IPS-18c (cell line): Measurements from ENCODE around the gene ANKS1A.
"Not testable (repeated sequence)": the region's sequence is repeated elsewhere in the genome, so short reads cannot be mapped to it uniquely, and the experiment has no call there.

Experiments
- H3K4me3 ChIP-seq: 2 replicates; pipeline ENCODE4 v1.7.0; 2013; ENCODE audit warnings: low read depth, mild to moderate bottlenecking, low read length, moderate library complexity; ENCODE audit not compliant: insufficient read depth
- H3K9me3 ChIP-seq: one replicate; pipeline ENCODE4 v1.6.1; 2013; ENCODE audit warnings: mild to moderate bottlenecking, low read length, moderate library complexity; ENCODE audit not compliant: control insufficient read depth, insufficient read depth

ANKS1A gene

DNA sequence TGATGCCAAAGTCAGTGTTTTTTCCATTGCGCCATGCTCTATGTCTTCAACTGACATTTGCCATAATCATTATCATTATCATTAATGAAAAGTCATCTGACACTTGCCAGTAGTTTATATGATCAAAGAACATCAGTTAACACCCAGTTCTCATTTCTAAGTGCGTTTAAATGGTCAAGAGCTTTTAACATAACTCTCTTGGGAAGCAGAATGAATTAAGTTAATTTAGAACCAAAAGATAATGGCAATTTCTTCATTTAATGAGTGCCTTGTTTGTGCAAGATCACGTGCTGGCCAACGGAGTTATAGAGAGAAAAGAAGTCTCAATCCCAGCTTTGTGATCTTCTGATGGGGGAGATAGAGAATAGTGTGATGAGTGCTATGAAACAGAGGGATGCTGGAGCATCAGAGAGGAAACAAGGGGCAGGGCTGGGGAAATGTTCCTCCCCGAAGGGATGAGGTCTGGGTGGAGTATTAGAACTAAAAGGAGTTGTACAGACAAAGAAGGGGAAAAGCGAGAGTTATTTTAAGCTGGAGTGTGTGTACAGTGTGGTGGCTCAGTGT lies 20.3 kb downstream of the ANKS1A start:
- Histone ChIP-seq H3K9me3 (no peaks in the 10 kb centered on the region), H3K4me3 (no peak overlapping the region)

DNA sequence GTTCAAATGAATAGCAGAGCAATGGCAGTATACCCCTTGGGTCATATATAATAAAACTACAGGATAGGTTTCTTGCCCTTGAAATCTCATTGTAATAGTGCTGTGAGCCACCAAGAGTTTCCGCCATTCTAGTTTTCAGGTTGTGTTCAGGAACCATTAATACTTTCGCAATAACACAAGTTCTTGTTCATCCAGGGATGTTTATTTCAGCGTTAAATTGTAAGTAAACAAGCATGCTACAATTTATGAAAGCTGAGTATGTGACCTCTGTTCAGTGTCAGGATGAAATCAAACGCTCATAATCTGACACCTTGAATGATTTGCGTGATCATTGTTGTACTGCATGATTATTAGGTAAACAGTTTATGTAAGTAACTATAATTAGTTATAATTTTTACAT lies 22.8 kb downstream of the ANKS1A start:
- H3K9me3 ChIP-seq, result no peaks in the 10 kb centered on the region
- H3K4me3 ChIP-seq, result no peak overlapping the region

DNA sequence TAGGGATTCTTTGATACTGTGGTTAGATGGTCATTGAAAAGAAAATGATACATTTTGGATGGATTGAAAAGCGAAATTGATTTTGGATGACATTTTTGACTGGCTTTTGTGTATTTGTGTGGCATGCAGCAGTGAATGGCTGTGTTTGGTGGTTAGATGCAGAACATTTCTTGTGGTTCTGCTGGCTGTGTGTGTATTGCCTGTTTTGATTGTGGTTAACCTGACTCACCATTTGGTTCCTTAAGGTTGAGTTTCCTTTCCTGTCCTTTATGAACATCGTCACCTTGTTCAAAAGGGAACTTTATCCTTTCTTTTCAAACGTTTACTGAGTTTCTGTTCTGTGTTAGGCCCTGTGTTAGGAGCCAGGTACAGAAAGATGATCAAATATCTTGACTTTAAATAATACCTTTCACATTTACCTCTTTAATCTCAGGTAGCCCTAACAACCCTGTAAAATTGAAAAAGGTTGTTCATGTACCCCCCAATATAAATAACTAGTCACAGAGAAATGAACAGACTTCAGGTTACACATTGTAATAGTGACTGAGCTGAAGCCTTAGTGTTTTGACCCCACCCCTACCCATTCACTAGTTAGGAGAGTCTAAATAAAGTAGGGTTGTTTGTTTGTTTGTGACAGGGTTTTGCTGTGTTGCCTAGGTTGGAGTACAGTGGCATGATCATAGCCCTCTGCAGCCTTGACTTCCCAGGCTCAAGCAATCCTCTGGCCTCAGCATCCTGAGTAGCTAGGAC lies 23.8 kb downstream of the ANKS1A start:
- no peak overlapping the region for H3K4me3 ChIP-seq

DNA sequence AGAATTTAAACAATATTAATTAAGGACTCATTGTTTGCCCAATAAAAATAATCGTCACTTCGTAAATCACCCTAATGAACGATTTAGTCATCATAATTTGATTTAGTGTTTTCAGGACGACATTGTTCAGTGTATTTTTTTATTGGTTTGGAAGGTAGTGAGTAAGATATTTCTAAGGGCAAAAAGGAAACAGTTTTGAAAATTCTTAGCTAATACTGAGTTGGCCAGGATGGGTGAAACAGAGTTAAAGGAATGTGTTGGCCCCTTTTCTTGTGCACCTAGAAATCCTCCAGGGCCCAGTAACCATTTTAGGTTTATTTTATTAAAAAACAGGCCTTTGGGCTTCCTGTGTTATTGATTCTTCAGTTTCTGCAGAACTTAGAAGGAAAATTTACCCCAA lies 25.3 kb downstream of the ANKS1A start:
- Histone ChIP-seq H3K4me3 (no peak overlapping the region), H3K9me3 (no peaks in the 10 kb centered on the region)

More for the DNA sequence above, 23.8 kb downstream of the ANKS1A start:
- H3K9me3 ChIP-seq, result no peaks in the 10 kb centered on the region

DNA sequence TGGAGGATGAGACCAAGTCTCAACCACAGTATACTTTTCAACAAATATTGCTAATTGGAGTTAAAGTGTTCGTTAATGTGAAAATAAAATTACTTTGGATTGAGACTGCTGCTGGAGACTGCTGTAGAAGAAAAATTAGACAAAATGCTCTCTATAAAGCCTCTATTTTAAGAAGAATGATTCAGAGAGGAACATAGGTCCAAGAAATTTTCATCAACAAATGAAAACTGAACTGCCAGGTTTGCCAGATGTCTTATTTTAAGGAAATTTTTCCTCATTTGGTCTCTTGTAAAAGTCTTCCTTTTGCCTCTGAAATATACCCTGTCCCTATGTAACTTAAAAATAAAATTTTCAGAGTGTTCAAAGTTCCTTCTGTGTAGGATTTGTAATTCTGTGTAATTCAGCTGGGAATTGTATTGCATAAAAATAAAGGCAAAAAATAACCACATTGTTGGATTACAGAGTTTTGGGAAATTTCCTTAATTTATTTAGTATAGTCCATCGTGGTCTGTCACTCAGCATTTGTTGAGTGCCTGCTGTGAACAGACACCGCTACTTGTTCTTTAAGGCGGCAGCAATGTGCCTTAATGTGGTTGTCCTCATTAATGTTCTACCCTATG lies 27.4 kb downstream of the ANKS1A start:
- no peaks in the 10 kb centered on the region for H3K9me3 ChIP-seq

DNA sequence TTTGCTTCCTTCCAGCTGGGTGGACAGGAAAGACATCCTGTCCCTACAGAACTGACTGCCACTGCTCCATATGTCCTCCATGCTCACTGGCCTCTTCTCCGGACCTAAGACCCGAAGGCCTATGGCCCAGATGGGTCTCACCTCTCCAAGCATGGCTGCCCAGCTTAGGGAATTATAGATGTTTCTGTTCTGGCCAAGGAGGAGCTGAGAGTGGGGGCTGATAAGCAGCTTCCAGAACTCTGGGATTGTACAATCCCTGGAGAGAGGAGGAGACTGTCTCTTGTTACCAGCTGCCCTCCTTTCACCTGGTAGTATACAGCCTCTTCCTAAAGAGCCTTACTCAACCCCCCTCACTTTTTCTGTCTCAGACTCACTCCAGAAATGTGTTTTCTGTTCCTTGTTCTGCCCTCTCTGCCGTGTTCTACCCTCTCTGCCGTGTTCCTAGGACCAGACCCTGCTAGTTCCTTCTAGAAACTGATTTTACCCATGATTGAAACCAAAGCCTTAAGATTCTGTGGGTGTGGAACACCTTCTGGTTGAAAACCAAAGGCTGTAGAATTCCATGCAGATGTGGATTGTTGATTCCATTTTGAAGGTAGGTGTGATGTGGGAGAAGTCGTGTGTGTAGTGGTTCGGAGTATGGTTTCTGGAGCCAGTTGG lies 28.7 kb downstream of the ANKS1A start:
- Histone ChIP-seq H3K4me3 (no peak overlapping the region), H3K9me3 (no peaks in the 10 kb centered on the region)

More for the DNA sequence above, 27.4 kb downstream of the ANKS1A start:
- H3K4me3 ChIP-seq, result no peak overlapping the region

DNA sequence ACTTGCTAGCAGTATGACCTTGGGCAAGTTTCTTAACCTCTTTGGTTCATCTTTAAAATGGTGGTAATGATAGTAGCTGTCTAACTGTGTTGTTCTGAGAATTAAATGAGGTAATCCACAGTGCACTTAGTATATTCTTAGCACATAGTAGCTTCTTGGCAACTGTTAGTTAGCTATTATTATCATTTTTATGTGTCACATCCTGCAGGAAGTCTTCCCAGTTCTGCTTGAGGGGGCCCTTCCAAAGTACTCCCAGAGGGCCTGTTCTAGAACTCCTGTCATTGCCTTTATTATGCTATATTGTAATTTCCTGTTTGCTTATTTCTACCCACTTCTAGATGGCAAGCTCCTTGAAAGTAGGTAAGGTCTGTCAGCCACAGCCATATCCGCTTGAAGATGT lies 30.6 kb downstream of the ANKS1A start:
- Histone ChIP-seq H3K4me3 (no peak overlapping the region), H3K9me3 (no peaks in the 10 kb centered on the region)

DNA sequence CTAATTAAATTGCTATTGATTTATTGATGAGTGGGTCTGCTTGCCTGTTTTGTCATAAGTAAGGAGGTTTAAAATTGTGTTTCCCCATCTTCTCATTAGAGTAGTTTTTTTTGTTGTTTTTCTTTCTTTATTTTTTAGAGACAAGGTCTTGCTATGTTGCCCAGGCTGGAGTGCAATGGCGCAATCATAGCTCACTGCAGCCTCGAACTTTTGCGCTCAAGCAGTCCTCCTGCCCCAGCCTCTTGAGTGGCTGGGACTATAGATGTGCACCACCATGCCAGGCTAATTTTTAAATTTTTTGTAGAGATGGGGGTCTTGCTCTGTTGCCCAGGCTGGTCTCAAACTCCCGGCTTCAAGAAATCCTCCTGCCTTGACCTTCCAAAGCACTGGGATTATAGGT lies 31.0 kb downstream of the ANKS1A start:
- Histone ChIP-seq H3K4me3 (no peak overlapping the region), H3K9me3 (no peaks in the 10 kb centered on the region)

DNA sequence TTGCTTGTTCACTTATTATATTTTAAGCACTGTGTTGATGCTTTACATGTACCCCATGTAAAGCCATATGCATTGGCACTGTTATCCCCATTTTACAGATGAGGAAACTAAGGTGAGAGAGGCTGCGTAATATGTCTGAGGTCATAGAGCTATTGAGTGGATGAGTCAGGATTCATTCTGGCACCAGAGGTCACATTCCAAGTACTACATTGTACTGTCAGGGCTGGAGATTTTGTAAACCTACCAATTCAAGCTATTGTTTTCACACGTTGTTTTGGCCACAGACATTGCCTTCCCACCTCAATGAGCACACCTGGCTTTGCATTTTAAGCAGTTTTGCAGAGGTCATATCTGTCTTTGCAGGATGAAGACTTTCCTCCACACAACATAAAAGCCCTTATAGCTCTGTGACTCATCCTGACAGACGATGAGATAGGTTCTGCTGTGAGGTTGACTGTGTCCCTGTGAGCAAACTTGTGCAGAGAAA lies 33.2 kb downstream of the ANKS1A start:
- Histone ChIP-seq H3K9me3 (peaks cover 4% of the 10 kb centered on the region), H3K4me3 (no peak overlapping the region)

DNA sequence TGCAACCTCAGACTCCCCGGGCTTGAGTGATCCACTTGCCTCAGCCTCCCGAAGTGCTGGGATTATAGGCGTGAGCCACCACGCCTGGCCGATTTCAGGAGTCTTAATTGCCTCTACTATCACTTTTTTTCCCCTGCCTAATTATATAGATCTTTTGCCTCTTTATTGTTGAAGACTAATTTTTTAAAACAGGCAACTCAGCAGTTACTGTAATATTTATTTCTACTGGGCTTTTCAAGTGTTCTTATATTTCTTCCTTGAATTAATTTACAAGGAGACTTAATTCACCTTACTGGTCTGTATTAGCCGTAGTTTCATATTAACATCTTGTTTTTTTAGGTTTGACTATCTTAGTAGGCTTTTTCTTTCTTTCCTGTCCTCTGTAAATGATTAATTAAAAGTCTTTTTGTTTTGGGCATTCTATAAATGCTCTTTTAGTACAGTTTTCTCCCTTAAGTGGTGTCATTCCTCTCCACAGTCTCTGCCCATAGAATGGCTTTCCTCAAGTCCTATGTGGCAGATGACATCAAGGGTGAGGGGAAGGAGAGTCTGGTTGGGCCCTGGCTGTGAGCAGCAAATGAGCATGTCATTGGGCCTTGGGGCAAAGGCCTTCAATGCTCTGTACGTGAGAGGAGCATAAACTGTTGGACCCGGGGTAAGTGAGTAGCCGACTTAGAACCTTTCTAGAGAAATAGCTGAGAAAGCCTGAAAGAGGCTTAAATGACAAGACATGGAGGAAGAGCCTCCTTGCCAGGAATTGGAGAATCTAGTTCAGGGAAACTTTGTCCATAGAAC lies 36.0 kb downstream of the ANKS1A start:
- peaks cover 4% of the 10 kb centered on the region for H3K9me3 ChIP-seq
- H3K4me3 ChIP-seq, result no peak overlapping the region

DNA sequence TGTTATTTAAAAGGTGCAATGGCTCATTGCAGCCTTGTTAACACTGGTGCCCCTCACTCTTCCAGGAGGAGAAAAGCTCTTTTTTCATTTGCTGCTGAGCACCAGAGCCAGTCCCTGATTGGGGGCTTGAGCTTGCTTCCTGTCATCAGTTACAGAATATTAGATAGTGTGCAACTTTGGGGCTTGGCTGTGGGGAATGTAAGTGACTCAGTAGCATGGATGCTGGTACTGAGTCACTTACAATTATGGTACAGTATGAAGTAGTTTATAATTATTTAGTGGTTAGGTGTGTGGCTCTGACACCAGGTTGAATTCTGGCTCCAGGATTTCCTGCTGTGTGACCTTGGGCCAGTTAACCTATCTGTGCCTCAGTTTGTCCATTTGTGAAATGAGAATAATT lies 37.6 kb downstream of the ANKS1A start:
- Histone ChIP-seq H3K4me3 (no peak overlapping the region), H3K9me3 (peaks cover 4% of the 10 kb centered on the region)

DNA sequence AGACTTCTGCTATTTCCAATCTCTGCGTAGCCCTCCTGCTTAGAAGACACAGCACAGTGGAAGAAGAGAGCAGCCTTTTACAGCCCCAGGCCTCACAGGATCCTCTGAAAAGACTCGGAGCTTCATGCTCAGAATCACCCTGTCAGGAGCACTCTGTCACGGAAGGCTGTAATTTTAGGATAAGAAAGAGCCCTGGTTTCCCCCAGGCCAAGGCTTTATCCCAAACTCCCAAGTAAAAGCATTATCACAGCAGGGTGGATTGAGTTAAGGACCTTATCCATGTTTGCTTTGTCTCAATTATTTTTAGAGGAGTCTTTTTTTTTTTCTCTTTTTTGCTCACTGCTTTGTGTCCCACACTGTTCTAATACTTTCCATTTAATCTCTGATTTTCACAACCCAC lies 39.2 kb downstream of the ANKS1A start:
- no peak overlapping the region for H3K4me3 ChIP-seq

DNA sequence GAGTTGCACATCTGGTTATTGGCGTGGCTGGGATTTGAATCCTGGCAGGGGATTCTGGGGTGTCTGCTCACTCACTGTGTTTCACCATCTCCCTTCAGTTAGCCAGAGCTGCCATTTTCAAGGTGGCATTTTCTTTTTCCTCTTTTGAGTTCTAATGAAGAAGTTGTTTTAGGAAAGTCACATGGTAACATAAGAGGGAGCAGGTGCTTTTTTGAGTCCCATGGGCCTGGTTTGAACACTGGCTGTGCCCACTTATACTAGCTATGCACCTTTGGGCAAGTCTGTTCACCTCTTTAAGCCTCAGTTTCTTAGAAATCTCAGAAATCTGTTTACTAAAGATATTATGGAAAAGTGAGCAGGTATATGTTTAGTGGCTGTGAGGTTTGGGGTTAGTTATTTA lies 39.6 kb downstream of the ANKS1A start:
- H3K9me3 ChIP-seq, result peaks cover 4% of the 10 kb centered on the region
- H3K4me3 ChIP-seq, result no peak overlapping the region

More for the DNA sequence above, 39.2 kb downstream of the ANKS1A start:
- peaks cover 4% of the 10 kb centered on the region for H3K9me3 ChIP-seq

DNA sequence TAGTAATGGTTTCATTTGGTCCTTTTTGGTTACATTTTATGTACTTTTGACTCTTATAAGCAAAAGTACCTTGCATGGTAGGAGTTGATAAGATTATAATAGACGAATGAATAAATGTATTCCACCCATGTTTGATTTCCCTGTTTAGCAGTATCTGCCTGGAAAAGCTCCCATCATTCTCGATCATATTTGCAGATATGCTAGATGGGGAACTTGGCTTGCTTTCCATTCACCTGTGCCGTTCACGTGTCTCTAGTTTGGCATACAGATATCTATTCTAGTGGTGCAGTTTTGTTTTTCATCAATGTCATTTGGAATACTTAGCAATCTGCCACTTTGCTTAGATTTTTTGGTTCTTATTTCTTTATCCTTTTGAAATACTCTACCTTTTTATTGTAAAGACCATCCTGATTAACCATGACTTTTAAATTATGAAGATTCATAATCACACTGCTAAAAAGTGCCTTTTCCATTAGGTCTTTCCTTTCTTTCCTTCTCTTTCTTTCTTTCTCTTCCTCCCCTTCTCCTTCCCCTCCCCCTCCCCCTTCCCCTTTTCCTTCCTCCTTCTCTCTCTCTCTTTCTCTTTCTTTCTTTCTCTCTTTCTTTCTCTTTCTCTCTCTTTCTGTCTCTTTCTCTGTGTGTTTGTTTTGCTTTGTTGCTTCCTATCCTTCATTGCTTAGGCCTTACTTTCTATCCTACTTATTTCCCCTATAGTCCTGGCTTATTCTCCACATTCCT lies 40.4 kb downstream of the ANKS1A start:
- Histone ChIP-seq H3K4me3 (no peak overlapping the region), H3K9me3 (peaks cover 4% of the 10 kb centered on the region)

DNA sequence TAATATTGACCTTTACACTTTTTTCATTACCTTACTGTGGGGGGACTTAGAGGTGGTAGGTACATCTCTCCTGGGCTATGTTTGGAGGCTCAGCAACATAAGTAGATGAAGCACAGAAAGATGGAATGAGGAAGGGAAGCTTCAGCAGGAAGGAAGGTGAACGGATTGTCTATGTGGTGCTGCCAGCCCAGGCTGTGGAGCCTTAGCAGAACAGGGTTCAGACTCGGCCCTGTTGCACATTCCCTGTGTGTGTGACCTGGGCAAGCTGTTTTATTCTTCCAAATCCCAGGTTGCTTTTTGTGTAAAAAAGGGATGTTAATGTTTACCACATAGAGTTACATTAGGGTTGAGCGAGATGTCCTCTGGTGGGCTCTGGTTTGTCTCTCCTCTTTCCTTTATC lies 41.2 kb downstream of the ANKS1A start:
- H3K4me3 ChIP-seq, result no peak overlapping the region
- peaks cover 4% of the 10 kb centered on the region for H3K9me3 ChIP-seq

DNA sequence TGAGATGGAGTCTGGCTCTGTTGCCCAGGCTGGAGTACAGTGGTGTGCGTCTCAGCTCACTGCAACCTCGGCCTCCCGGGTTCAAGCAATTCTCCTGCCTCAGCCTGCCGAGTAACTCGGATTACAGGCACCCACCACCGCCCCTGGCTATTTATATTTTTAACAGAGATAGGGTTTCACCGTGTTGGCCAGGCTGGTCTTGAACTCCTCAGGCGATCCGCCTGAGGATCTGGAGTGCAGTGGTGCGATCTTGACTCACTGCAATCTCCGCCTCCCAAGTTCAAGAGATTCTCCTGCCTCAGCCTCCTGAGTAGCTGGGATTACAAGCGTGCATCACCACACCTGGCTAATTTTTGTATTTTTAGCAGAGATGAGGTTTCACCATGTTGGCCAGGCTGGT lies 43.1 kb downstream of the ANKS1A start:
- not testable (repeated sequence) for H3K9me3 ChIP-seq, H3K4me3 ChIP-seq

DNA sequence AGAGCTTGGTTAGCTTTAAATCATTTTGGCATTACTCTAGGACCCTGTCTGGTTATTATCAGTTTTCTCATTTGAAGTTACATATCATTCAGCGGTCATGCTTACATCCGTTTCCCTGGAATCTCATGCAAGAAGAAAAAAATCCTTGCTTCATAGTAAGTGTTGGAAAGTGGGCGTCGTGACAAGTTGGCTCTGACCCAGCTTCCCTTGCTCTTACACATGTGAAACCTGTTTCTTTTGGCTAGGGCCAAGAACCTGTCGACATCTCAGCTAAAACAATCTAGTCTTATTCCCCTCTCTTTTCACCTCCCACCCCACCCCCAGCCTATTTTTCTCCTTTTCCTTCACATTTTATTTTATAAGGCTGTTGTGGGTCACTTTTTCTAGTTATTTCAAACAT lies 45.5 kb downstream of the ANKS1A start:
- H3K9me3 ChIP-seq, result no peaks in the 10 kb centered on the region
- no peak overlapping the region for H3K4me3 ChIP-seq
